Heart right ventricle (tissue), 16 donors: ENCODE results near the gene EDEM2. TPM values are rescaled to one million over a fixed set of nuclear protein-coding genes. Genes with fewer than 3 reads are reported as not detected.

Source experiments
- ATAC-seq, 8 donors: fragments of 200-7000 bp; cut with Tn5 transposase; one replicate each; pipeline ENCODE4 v1.9.1; 2020; ENCODE audit warnings: mild to moderate bottlenecking in 8 of 8, moderate library complexity in 8 of 8, moderate number of reproducible peaks in 1 of 8
- DNase-seq, 2 donors: peaks; one replicate each; pipeline ENCODE4 v3.0.0-alpha.2; 2020
- H3K27ac ChIP-seq, 10 donors: fragments of 200-600 bp; sonication (generic) in 2 of 10; one replicate each; pipeline versions ENCODE4 v1.5.0 to v1.8.0; 2020 to 2022; ENCODE audit warnings: mild to moderate bottlenecking in 3 of 10
- H3K27me3 ChIP-seq, 7 donors: fragments of 200-600 bp; one replicate each; pipeline ENCODE4 v1.8.0; 2021 to 2022; ENCODE audit warnings: mild to moderate bottlenecking in 2 of 7
- H3K36me3 ChIP-seq, 9 donors: fragments of 200-600 bp; sonication (generic) in 1 of 9; one replicate each; pipeline versions ENCODE4 v1.5.0 to v1.8.0; 2020 to 2022; ENCODE audit warnings: mild to moderate bottlenecking in 2 of 9
- H3K4me1 ChIP-seq, 9 donors: fragments of 200-600 bp; sonication (generic) in 1 of 9; one replicate each; pipeline versions ENCODE4 v1.5.0 to v1.8.0; 2020 to 2022; ENCODE audit warnings: mild to moderate bottlenecking in 4 of 9
- H3K4me3 ChIP-seq, 10 donors: fragments of 200-600 bp; sonication (generic) in 2 of 10; one replicate each; pipeline versions ENCODE4 v1.5.0 to v1.8.0; 2020 to 2022; ENCODE audit warnings: mild to moderate bottlenecking in 7 of 10, moderate library complexity in 2 of 10
- H3K9me3 ChIP-seq, 11 donors: fragments of 200-600 bp in 10 of 11; sonication (generic) in 2 of 11; one replicate each; pipeline versions ENCODE4 v1.5.0 to v1.8.0; 2013 to 2022; ENCODE audit warnings: mild to moderate bottlenecking in 2 of 11, control low read depth in 1 of 11, moderate library complexity in 1 of 11
- WGBS, 2 donors: extraction: QIAGEN DNeasy Blood & Tissue Kit; methylation state at CpG; one replicate each; pipeline ENCODE4 v1.1.7; 2013; ENCODE audit warnings: inconsistent platforms in 1 of 2; 5-methylcytosine and 5-hydroxymethylcytosine counted together
- intact Hi-C, 10 donors: fragments of 100-400 bp; cut with DNase I; formaldehyde crosslinking; loops; one replicate each; pipeline versions ENCODE4 v1.11.1 to v1.14.2; 2022
- polyA plus RNA-seq, 2 donors: library from polyadenylated mRNA; stranded (reverse); fragments of 200-250 nt; gene quantifications; one replicate each; pipeline ENCODE4 v1.2.3, GENCODE V29; 2013
- total RNA-seq, 10 donors: library from RNA; stranded (reverse); fragmentation: NEBNext Ultra II Directional in 3 of 10; extraction: Animal tissue kit (Norgen Biotek cat#: 25700) in 3 of 10; gene quantifications; one replicate each; pipeline versions ENCODE4 v1.2.1 to v1.2.4, GENCODE V29; 2021 to 2023
- TF ChIP-seq, protein P1 (sequence below), 9 donors: fragments of 200-600 bp; sonication (generic) in 2 of 9; IDR thresholded peaks; one replicate each; pipeline versions ENCODE4 v1.5.0 to v1.8.0; 2021 to 2022; ENCODE audit warnings: antibody characterized with exemption in 9 of 9, mild to moderate bottlenecking in 5 of 9, moderate library complexity in 1 of 9
- donor health status: Arrhythmogenic right ventricular cardiomyopathy.
- donor health status: ischemic (EF 13 %, LVEDD 7.1; RV severe dilation, severe dysfunction).
- donor health status: healthy with polysubstance abuse.
- donor health status: DM: no; HTN: yes; CAD: no.
- donor health status: DM: no; HTN: no; CAD: no.
- donor health status: ischemic (EF 25% LVEDD 6.9; RV normal size, moderate dysfunction).
- donor health status: ischemic (EF 25% LVEDD 5.7; RV mildly dilated, moderate dysfunction).
- donor health status: healthy.
- donor health status: DM: yes; HTN: yes; CAD: no.
- donor health status: Ischemic cardiomyopathy.
- donor health status: ischemic (EF 35%, LVEDD 5.7; RV mildly dilated, moderate dysfunction).
- donor health status: nonischemic (EF 11% LVEDD 7.7; RV severe dilation, severe dysfunction).
- donor health status: DM: yes; HTN: yes; CAD: no.
- donor health status: PGD.
- donor health status: ischemic (EF 29% LVEDD 5.4; RV normal size, mild dysfunction).
- donor health status: nonischemic (EF 23%, LVEDD 6.1; RV moderate dilation, normal function).

EDEM2 gene
- total and polyA plus RNA-seq, 12 donors = 6.4 to 26.1 (median 11.0) TPM

DNA sequence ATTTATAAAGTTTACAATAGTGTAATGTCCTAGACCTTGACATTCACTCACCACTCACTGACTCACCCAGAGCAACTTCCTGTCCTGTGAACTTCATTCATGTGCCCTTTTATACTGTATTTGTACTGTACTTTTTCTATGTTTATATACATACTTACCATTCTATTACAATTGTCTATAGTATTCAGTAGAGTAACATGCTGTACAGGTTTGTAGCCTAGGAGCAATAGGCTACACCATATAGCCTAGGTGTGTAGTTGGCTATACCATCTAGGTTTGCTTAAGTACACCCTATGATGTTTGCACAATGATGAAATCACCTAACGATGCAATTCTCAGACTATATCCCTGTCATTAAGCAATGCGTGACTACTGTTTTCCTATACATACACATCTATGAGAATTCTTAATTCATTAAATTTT lies 17.5 kb downstream of the EDEM2 start:
- DNase-seq (no peak), ATAC-seq (no peak)
- 86 to 87% methylated on average over 2 of the region's 2 CpGs for WGBS, 2 donors
- Histone ChIP-seq H3K27me3 (no peaks in the 10 kb centered on the region), H3K36me3 (peaks cover 0 to 100% (median 17%) of the 10 kb centered on the region in 9 donors), H3K27ac (no peak overlapping the region), H3K9me3 (no peaks in the 10 kb centered on the region), H3K4me1 (peaks cover under 1 to 14% (median 7%) of the 10 kb centered on the region in 9 donors), H3K4me3 (no peak overlapping the region)
- TF ChIP-seq, protein P1, sequence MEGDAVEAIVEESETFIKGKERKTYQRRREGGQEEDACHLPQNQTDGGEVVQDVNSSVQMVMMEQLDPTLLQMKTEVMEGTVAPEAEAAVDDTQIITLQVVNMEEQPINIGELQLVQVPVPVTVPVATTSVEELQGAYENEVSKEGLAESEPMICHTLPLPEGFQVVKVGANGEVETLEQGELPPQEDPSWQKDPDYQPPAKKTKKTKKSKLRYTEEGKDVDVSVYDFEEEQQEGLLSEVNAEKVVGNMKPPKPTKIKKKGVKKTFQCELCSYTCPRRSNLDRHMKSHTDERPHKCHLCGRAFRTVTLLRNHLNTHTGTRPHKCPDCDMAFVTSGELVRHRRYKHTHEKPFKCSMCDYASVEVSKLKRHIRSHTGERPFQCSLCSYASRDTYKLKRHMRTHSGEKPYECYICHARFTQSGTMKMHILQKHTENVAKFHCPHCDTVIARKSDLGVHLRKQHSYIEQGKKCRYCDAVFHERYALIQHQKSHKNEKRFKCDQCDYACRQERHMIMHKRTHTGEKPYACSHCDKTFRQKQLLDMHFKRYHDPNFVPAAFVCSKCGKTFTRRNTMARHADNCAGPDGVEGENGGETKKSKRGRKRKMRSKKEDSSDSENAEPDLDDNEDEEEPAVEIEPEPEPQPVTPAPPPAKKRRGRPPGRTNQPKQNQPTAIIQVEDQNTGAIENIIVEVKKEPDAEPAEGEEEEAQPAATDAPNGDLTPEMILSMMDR (IDR thresholded peaks at IDR 0.05) = no peak
- intact Hi-C loops = no loop called here

DNA sequence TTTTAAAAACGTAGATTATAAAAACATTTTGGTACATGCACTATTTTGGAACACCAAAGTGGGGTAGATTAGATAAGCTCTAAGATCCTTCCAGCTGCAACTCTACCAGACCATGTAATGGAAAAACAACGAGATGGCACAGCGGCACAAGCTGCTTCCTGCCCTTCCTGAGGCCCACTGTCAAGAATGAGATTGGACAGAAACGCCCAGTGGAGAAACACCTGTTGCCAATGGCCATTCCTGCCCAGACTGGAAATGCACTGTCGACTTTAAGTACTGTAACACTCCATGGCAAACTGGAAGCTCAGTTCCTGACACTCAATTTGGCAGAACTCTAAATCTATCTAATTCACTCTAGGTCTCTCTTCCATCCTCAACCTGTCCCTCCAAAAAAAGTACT lies 21.4 kb downstream of the EDEM2 start:
- TF ChIP-seq, protein P1 (IDR thresholded peaks at IDR 0.05) = no peak
- 56 to 68% methylated on average over 5 of the region's 5 CpGs for WGBS, 2 donors
- H3K27ac ChIP-seq = no peak overlapping the region
- intact Hi-C loops = no loop called here
- no peak overlapping the region for H3K4me3 ChIP-seq
- no peaks in the 10 kb centered on the region for H3K9me3 ChIP-seq
- ATAC-seq = no peak
- no peaks in the 10 kb centered on the region for H3K27me3 ChIP-seq
- DNase-seq = no peak
- peaks cover 0 to 16% (median 10%) of the 10 kb centered on the region in 9 donors for H3K4me1 ChIP-seq
- peaks cover 0 to 100% (median 23%) of the 10 kb centered on the region in 9 donors for H3K36me3 ChIP-seq

DNA sequence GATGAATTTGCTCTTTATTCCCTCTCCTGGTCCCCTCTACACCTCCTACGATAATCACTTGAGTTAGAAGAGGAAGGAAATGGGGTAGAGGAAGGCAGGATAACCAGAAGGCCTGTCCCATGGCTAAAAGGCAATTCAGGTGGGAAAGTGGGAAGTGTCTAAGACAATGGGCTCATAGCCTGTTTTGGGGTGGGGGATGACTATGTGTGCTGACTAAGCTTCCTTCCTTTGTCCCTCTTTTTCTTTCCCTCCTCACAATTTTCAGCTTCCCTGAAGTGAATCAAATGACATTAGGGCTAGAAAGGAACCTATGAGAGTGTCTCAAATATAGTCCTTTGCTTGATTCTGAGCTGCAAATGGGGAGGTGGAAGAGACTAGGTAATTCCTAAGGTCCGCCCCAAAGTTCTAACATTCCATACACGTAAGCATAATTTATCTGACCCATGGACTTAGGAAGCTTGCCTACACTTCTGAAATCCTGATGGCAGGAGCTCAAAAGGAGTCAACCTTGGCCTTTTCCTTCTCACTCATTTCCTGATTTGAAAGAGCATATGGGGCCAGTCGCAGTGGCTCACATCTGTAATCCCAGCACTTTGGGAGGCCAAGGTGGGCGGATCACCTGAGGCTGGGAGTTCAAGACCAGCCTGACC lies 24.3 kb downstream of the EDEM2 start:
- H3K36me3 ChIP-seq = peaks cover 0 to 100% (median 28%) of the 10 kb centered on the region in 9 donors
- TF ChIP-seq, protein P1 (IDR thresholded peaks at IDR 0.05) = no peak
- DNase-seq = no peak
- no peak overlapping the region for H3K27ac ChIP-seq
- peaks cover 0 to 25% (median 13%) of the 10 kb centered on the region in 9 donors for H3K4me1 ChIP-seq
- no peak for ATAC-seq
- H3K4me3 ChIP-seq = no peak overlapping the region
- intact Hi-C loops = no loop called here
- 71 to 83% methylated on average over 5 of the region's 5 CpGs for WGBS, 2 donors
- H3K27me3 ChIP-seq = no peaks in the 10 kb centered on the region
- H3K9me3 ChIP-seq = no peaks in the 10 kb centered on the region

- TF ChIP-seq, protein P1 (IDR thresholded peaks at IDR 0.05) = no peak
- DNase-seq (peak; percentile 19 to 30), ATAC-seq (peak in 7 of 8 donors; percentile 50 to 85 (median 79))
- WGBS, 2 donors = 56 to 59% methylated on average over 7 of the region's 7 CpGs
- peak overlapping the region; percentile 27 to 78 (median 65) for H3K27ac ChIP-seq
- peaks cover 0 to 100% (median 29%) of the 10 kb centered on the region in 9 donors for H3K36me3 ChIP-seq
- no peak overlapping the region for H3K4me3 ChIP-seq
- no peaks in the 10 kb centered on the region for H3K9me3 ChIP-seq
- H3K27me3 ChIP-seq = no peaks in the 10 kb centered on the region
- intact Hi-C loops = no loop called here
- H3K4me1 ChIP-seq = peaks cover 0 to 30% (median 13%) of the 10 kb centered on the region in 9 donors
Observed at GRCh38 chr20:35121186-35121585, 25.9 kb downstream of the EDEM2 start.
